ENCODE results near the gene TSPAN18. TPM values are rescaled to one million over a fixed set of nuclear protein-coding genes. Genes with fewer than 3 reads are reported as not detected.

TSPAN18 gene
- total and polyA plus RNA-seq, 2 of the 4 experiments (the other 2 are of a cell fraction): 0.36 to 1.1 TPM

- Histone ChIP-seq H3K4ac (ENCODE audit: low read depth, low read length) (no peak overlapping the region), H2AFZ (replicated peaks; ENCODE audit: low read length, poor library complexity) (no peak overlapping the region), H3K56ac (ENCODE audit: extremely low read depth, insufficient read depth, low read length) (no peak overlapping the region), H3K9me1 (ENCODE audit: insufficient read depth, low read length) (no peaks in the 10 kb centered on the region; the same call in 1 of the 2 replicates), H3K23ac (ENCODE audit: low read depth, low read length) (no peak overlapping the region), H3K36me3 (ENCODE audit: control insufficient read depth, insufficient read depth, low read length) (no peaks in the 10 kb centered on the region), H2BK20ac (ENCODE audit: low read depth, low read length) (no peak overlapping the region), H3K9me3 (ENCODE audit: control insufficient read depth, insufficient read depth, low read length) (0 out of 2 replicates have a peak, but pooled peaks cover 3% of the 10 kb centered on the region), H2AK9ac (replicated peaks; ENCODE audit: low read depth, low read length, poor library complexity) (peak overlapping the region; percentile 19), H2BK120ac (ENCODE audit: low read depth, low read length) (no peak overlapping the region), H4K5ac (ENCODE audit: low read depth, low read length) (no peak overlapping the region), H3K27ac (ENCODE audit: insufficient read depth, low read length) (no peak overlapping the region), H4K8ac (ENCODE audit: low read depth in 2 of 2, low read length in 2 of 2) (no peak overlapping the region), H2BK5ac (ENCODE audit: low read depth, low read length, poor library complexity, severe bottlenecking) (no peak overlapping the region), H4K20me1 (ENCODE audit: insufficient read depth, low read length) (no peaks in the 10 kb centered on the region), H3K14ac (replicated peaks; ENCODE audit: low read depth, low read length) (no peak overlapping the region), H2BK15ac (ENCODE audit: low read depth, low read length) (no peak overlapping the region), H3K79me1 (ENCODE audit: low read depth in 1 of 2, low read length in 2 of 2) (no peaks in the 10 kb centered on the region), H4K91ac (ENCODE audit: insufficient read depth, low read depth, low read length) (no peak overlapping the region), H3K4me3 (ENCODE audit: insufficient read depth, low read depth, low read length) (no peak overlapping the region), H3K18ac (ENCODE audit: low read depth, low read length) (no peak overlapping the region), H2AK5ac (ENCODE audit: low read depth, low read length) (0 out of 2 replicates have a peak overlapping the region, but pooled peaks have one; percentile 13), H3K4me1 (ENCODE audit: control insufficient read depth, insufficient read depth, low read length) (peaks cover 4% of the 10 kb centered on the region; the same call in 1 of the 2 replicates), H3K9ac (ENCODE audit: low read depth, low read length) (no peak overlapping the region), H3K4me2 (ENCODE audit: low read depth, low read length) (no peak overlapping the region), H3K27me3 (ENCODE audit: control insufficient read depth, insufficient read depth, low read length) (peaks cover 11% of the 10 kb centered on the region)
- no peak for ATAC-seq (ENCODE audit: low read depth)
- WGBS, 2 experiments (ENCODE audit: extremely low coverage in 2 of 2, insufficient read length in 1 of 2): 57% methylated on average over 1 of the region's 4 CpGs; no CpG with 5 or more reads in 1 of the 2 experiments
- dilution Hi-C loops (cut with HindIII; ENCODE audit: low sequenced_read_pairs, unreplicated experiment): no loop called here
- TF ChIP-seq RAD21 (IDR thresholded peaks at IDR 0.05; ENCODE audit: low read length) (no peak), ELK1 (IDR thresholded peaks at IDR 0.05; ENCODE audit: borderline replicate concordance, low read depth, low read length) (no peak), CEBPB (IDR thresholded peaks at IDR 0.05; ENCODE audit: low read depth, low read length) (no peak)
- no peak for DNase-seq
- CTCF ChIA-PET: no interaction called here
- intact Hi-C loops (cut with micrococcal nuclease): no loop called here
- BruUV-seq (replicated peaks): no TSS peak
- in situ Hi-C loops (cut with MboI; ENCODE audit: low sequenced_read_pairs): no loop called here
- POLR2A ChIA-PET (ENCODE audit: unreplicated experiment): no interaction called here
Measured at GRCh38 chr11:44849424-44849823, 122.7 kb downstream of the TSPAN18 start.

Data from IMR-90 (cell line).